HG03108 (cell line): ENCODE data around the gene UNC5B.

Source experiments
- ATAC-seq: cut with Tn5 transposase; IDR thresholded peaks from one replicate; pipeline ENCODE4 v1.9.1; 2021; ENCODE audit warnings: moderate library complexity; ENCODE audit not compliant: unreplicated experiment

UNC5B gene

DNA sequence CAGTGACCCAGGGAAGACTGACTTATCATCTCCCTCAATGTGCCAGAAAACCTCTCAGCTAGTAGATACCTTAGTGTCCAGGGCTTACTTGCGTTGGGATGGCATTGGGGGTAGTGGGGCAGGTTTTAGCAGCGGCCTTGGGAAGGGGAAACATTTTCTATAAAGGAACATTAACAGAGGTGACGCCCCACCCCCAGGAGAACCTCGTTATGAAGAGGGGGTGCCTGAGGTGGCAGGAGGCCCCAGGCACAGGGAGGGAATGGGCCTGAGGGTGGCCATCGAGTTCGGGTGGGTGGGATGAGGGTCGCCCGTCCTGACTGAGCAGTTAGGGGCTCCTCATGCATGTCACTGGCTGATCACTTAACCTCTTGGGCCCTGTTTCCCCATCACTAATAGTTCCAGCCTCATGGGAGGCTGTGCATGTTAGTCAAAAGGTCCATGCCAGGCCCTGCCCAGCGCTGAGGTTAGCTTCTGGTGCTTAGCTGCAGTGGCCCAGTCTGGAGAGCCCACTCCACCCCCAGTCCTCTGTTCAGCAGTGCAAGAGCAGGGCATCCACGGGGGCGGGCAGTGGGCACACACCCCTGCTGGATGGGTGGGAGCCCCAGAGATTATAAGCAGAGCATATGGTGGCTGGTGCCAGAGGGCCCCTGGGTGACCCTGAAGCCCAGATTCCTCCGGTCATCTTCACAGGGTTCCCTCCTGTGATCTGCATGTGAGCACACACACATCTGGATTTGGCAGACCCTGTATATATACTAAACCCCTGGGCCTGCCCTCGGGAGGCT is 27.0 kb downstream of the UNC5B start:
- ATAC-seq = no peak

DNA sequence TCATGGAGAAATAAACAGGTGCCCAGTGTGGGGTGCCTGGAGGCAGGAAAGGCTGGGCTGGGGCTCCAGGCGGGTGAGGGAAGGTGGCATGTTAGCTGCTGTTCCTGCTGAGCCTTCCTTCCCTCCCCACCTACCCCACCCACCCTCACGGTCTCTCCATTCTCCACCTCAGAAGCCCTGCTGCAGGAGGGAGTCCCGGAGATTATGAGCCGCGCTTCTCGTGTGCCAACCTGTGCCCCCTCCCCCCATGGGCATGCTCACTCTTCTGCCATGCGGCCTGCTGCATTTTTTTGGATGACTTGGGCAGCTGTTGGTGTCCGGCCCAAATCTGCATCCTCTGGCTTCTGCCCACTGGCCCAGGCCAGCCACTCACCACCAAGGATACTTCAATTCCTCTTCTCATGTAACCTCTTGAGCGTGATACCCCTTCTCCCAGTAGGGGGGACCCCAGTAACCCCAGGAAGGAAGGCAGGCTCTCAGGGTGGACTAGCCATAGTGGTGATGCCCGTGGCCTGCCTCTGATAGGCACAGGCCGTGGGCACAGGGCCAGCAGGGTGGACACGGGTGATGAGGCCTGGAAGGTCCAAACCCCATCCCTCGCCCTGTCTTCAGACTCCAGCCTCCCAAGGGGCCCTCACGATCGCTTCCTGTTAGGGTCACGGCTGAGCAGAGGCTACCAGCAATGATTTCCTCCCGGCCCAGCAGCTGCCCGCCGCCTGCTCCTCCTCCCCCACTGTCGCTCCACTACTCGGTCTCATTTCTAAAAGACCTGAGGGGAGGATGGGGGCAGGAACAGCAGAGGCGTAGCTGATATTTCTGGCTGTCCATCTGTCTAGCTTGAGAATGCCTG is 27.8 kb downstream of the UNC5B start:
- ATAC-seq = no peak

GRCh38 chr10:71241114-71241829 is 28.9 kb downstream of the UNC5B start:
- ATAC-seq = no peak

- ATAC-seq = no peak
These were observed 29.7 kb downstream of the UNC5B start for GRCh38 chr10:71241830-71242621.

- ATAC-seq = no peak
These were observed 30.2 kb downstream of the UNC5B start for GRCh38 chr10:71242622-71243009.

DNA sequence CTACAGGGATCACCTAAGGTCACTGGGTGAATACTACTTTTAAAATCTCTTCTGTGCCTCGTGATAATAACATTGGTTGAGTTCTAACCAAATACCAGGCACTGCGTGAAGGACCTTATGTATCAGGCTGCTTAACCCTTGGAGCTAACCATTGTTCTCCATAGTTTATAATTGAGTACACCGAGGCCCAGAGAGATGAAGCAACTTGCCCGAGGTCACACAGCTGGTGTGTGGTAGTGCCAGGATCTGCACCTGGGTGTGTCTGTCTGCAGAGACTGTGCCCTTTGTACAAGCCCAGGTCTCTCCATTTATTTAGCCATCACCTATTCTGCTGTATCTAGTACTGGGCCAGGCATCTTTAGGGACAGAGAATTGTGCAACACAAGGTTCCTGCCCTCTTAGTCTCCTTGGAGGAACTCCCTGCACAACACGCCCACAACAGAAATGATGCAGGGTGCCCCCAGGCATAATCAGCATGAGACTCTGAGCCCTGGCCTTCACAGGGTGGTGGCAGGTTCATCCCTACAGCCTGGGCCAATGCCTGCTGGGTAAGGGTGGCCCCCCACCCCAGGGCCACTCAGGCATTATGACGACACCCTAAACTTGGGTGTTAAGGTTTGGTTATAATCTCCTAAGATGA is 31.5 kb downstream of the UNC5B start:
- ATAC-seq = no peak

DNA sequence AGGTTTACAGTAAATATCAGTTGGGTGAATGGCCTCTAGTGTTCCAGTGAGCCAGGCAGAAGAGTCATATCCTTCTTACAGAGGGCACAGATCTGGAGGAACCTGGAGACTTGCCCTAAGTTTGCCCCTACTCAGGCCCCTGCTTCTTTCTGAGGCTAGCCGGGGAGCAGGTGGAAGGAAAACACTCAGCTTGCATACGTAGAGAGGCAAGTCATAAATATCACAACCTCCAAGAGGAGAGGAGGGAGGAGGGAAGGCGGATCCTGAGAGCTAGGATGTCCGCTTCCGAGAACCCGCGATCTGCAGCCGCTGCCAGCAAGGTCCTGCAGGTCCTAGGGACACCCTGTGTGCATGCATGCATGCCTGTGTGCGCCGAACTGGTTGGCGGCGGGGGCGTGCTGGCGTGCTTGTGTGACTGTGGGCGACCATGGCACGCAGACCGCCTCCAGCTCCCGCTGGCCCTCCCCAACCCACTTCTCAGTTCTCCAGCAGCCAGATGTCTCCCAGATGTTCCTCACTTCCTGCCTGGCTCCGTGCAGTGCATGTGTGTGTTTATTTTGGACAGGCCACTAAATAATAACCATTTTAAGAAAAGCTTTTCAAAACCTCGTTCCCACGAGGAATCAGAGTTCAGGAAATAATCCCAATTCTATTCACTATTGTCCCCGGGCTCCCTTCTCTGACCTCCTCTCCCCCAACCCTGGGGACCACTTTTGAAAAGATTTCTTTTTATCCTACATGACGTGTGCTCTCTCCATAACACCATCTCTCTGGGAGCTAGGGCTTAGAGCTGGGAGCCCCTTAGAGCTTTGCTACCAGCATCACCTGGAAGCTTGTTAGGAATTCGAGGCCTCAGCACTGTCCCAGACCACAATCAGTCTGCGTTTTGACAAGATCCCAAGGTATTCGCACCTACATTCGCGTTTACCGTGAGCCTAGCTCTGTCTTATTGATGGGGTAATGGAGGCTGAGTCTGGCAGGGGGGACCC is 32.4 kb downstream of the UNC5B start:
- ATAC-seq = no peak

- ATAC-seq = no peak
These were observed 33.3 kb downstream of the UNC5B start for GRCh38 chr10:71245420-71246325.

GRCh38 chr10:71246591-71247413 is 34.4 kb downstream of the UNC5B start:
- ATAC-seq = no peak

GRCh38 chr10:71247414-71247705 is 35.0 kb downstream of the UNC5B start:
- no peak for ATAC-seq

- ATAC-seq = no peak
These were observed 35.4 kb downstream of the UNC5B start for GRCh38 chr10:71247804-71248203.

DNA sequence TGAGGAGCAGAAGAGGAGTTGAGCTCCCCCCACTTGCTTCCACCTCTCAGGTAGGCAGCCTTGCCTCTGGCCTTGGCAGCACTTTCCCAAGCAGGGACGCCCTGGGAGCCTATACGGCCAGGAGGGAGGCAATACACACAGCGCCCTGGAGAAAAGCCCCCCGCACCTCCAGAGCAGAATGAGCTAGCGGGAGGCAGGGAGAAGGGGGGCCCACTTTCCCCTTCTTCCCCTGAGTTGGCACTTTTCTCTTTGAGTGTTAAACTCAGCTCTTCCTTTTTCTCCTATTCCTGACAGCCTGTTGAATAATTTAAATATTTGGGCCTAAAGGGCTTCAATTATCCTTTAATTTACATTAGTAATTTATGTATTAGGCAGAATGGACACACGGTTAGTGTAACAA is 35.8 kb downstream of the UNC5B start:
- no peak for ATAC-seq

DNA sequence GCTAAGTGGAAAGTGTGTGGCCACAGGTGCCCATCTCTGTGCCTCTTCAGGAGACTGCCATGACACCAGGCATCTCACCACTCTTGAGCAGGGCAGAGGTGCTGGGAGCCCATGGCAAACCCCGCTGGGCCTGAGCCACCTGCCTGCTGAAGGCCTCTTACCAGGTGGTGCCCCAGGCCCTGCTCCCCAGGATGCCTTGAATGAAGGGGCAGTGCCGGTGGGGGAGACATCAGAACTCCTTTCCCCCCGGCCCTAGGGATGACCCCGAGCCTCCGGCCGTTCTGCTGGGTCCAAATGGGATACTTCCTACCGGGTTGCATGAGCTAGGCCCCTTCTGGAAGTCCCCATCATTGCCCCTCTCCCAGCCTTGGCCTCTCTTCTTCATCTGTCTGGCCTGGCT is 37.6 kb downstream of the UNC5B start:
- no peak for ATAC-seq

- no peak for ATAC-seq
These were observed 38.0 kb downstream of the UNC5B start for GRCh38 chr10:71250405-71250804.

DNA sequence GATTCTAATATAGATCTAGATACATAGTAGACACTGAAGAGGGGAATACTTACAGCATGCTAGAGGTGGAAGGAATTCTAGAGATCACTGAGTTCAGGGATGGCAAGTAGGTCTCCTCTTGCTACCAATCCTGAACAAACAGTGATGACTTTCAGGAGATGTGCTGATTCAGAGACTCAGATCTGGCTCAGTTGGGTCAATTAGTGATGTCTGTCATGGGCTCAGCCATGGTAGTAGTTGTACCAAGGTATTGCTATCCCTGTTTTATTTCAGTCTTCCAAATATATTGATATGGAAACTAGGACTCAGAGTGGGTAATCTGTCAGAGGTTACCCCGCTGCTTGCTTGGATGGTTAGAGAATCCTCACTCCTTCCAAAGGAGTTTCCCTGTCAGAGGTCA is 38.5 kb downstream of the UNC5B start:
- no peak for ATAC-seq

GRCh38 chr10:71251319-71251718 is 38.9 kb downstream of the UNC5B start:
- ATAC-seq = no peak

DNA sequence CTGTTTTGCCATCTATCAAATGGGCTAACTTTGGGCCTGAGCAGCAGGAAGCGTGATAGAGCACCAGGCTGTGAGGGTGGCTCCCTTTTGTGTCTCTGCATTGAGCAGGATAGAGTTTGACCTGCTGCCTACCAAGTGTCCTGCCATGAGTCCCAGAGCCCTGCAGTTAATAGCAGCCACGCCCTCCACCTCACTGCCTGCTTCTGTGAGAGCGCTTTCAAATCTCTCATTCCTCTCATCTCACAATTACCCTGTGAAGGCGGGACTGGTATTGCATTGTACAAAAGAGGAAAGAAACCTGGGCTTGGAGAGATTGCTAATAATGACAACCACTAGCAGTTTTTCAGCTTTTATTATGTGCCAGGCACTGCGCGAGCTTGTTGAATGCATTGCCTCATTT is 39.9 kb downstream of the UNC5B start:
- no peak for ATAC-seq
